Mucosa of descending colon (tissue), 3 donors: ENCODE data around the gene CEP295NL. TPM values are rescaled to one million over a fixed set of nuclear protein-coding genes. Genes with fewer than 3 reads are reported as not detected.

Experiments used
- ATAC-seq: fragments of 200-7000 bp; cut with Tn5 transposase; one replicate; pipeline ENCODE4 v1.9.1; 2020; ENCODE audit warnings: mild to moderate bottlenecking, moderate library complexity
- DNase-seq, 3 donors: peaks; one replicate each; pipeline ENCODE4 v3.0.0-alpha.2; 2020
- H3K36me3 ChIP-seq: fragments of 200-600 bp; one replicate; pipeline ENCODE4 v1.8.0; 2021; ENCODE audit warnings: low read depth, mild to moderate bottlenecking
- H3K4me1 ChIP-seq: fragments of 200-600 bp; one replicate; pipeline ENCODE4 v1.8.0; 2021; ENCODE audit warnings: low read depth, mild to moderate bottlenecking
- H3K4me3 ChIP-seq: fragments of 200-600 bp; one replicate; pipeline ENCODE4 v1.8.0; 2021; ENCODE audit warnings: mild to moderate bottlenecking
- H3K9me3 ChIP-seq: fragments of 200-600 bp; one replicate; pipeline ENCODE4 v1.8.0; 2021; ENCODE audit warnings: mild to moderate bottlenecking
- CTCF ChIP-seq: fragments of 200-600 bp; IDR thresholded peaks from one replicate; pipeline ENCODE4 v1.8.0; 2022; ENCODE audit warnings: antibody characterized with exemption, mild to moderate bottlenecking
- intact Hi-C, 2 donors: fragments of 100-400 bp; cut with DNase I in 1 of 2; cut with micrococcal nuclease in 1 of 2; formaldehyde crosslinking; loops; one replicate each; pipeline versions ENCODE4 v1.11.0 to v1.11.1; 2022; cut with DNase I, micrococcal nuclease
- long read RNA-seq, 2 donors: library from polyadenylated mRNA; unstranded; transcript quantifications; one replicate each; pipeline ENCODE4 v2.0.0, GENCODE V29; 2019 to 2021
- total RNA-seq, 3 donors: library from RNA; stranded (reverse); fragmentation: NEBNext Ultra II Directional in 2 of 3; extraction: Animal tissue kit (Norgen Biotek cat#: 25700) in 2 of 3; gene quantifications; one replicate each; pipeline versions ENCODE4 v1.2.1 to v1.2.4, GENCODE V29; 2021 to 2023
- donor health status: DM: no; HTN: no; CAD: no; lungs with moderate emphysema.
- donor health status: DM: no; HTN: no; CAD: no.
- donor health status: DM: no; HTN: yes; CAD: no.

Gene CEP295NL
- total RNA-seq = 1 to 10 TPM; 1.4 to 2.5 (median 2.0) TPM
- long read RNA-seq, donor 1 = 0 reads
- long read RNA-seq, donor 2 = 0 reads

- Histone ChIP-seq H3K36me3 (no peaks in the 10 kb centered on the region), H3K9me3 (no peaks in the 10 kb centered on the region), H3K4me3 (no peak within 1 kb of the TSS), H3K4me1 (no peaks in the 10 kb centered on the region)
- TF ChIP-seq CTCF = no peak
- DNase-seq (no peak), ATAC-seq (peak; percentile 13)
- intact Hi-C loops = no loop called here
Measured at GRCh38 chr17:78903101-78903779, at the start of gene CEP295NL. TSS of gene CEP295NL (minus strand) at chr17:78903201. CDS start at chr17:78901828, 1,373 bp downstream.

GRCh38 chr17:78952706-78953105 is 49.7 kb upstream of the CEP295NL start:
- intact Hi-C loops = no loop called here
- TF ChIP-seq CTCF = no peak

GRCh38 chr17:78951967-78952551 is 49.1 kb upstream of the CEP295NL start:
- intact Hi-C loops = no loop called here
- TF ChIP-seq CTCF = no peak
- Histone ChIP-seq H3K36me3 (no peaks in the 10 kb centered on the region), H3K4me1 (peaks cover 7% of the 10 kb centered on the region), H3K9me3 (peaks cover 10% of the 10 kb centered on the region), H3K4me3 (no peak overlapping the region)
- ATAC-seq (peak; percentile 32), DNase-seq (peak in 1 of 3 donors; percentile 46)

More at GRCh38 chr17:78952706-78953105, 49.7 kb upstream of the CEP295NL start:
- Histone ChIP-seq H3K4me1 (peaks cover 5% of the 10 kb centered on the region), H3K36me3 (no peaks in the 10 kb centered on the region), H3K4me3 (no peak overlapping the region), H3K9me3 (peaks cover 10% of the 10 kb centered on the region)
- no peak for DNase-seq
- ATAC-seq = no peak

- intact Hi-C loops = no loop called here
- no peaks in the 10 kb centered on the region for H3K36me3 ChIP-seq
- H3K4me3 ChIP-seq = no peak overlapping the region
- no peak for ATAC-seq
- TF ChIP-seq CTCF = no peak
- H3K4me1 ChIP-seq = peaks cover 7% of the 10 kb centered on the region
- DNase-seq = no peak
- H3K9me3 ChIP-seq = peaks cover 10% of the 10 kb centered on the region
Measured at GRCh38 chr17:78950870-78951269, 47.9 kb upstream of the CEP295NL start.

- H3K9me3 ChIP-seq = peaks cover 10% of the 10 kb centered on the region
- ATAC-seq (peak; percentile 83), DNase-seq (peak in 1 of 3 donors; percentile 66)
- TF ChIP-seq CTCF = no peak
- H3K4me3 ChIP-seq = no peak overlapping the region
- intact Hi-C loops = no loop called here
- H3K36me3 ChIP-seq = no peaks in the 10 kb centered on the region
- H3K4me1 ChIP-seq = peaks cover 7% of the 10 kb centered on the region
Measured at GRCh38 chr17:78947235-78948149, 44.5 kb upstream of the CEP295NL start.
